Measurements from ENCODE around the gene SLC11A2. TPM values are rescaled to one million over a fixed set of nuclear protein-coding genes. Genes with fewer than 3 reads are reported as not detected.

Gene SLC11A2
- total RNA-seq, 2 donors from 2014 or later: 47.7 to 56.9 TPM

DNA sequence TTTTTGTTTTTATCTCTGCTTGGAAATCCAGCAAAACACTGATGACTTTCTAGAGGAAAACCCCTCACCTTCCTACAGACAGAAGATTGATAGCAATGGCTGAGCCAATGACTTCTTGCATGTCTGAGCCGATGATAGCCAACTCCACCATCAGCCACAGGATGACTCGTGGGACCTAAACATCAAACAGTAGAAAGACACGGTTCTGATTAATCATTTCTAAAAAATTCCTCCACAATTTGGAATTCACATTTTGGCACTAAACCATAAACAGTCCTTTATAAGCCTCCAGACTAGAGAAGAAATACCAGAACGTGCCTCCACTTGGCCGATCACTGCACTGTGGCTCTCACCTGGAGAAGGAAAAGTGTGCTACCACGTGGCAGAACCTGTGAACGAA lies 25.9 kb downstream of the SLC11A2 start:
- intact Hi-C loops (cut with DNase I): no loop called here
- ATAC-seq: no peak

DNA sequence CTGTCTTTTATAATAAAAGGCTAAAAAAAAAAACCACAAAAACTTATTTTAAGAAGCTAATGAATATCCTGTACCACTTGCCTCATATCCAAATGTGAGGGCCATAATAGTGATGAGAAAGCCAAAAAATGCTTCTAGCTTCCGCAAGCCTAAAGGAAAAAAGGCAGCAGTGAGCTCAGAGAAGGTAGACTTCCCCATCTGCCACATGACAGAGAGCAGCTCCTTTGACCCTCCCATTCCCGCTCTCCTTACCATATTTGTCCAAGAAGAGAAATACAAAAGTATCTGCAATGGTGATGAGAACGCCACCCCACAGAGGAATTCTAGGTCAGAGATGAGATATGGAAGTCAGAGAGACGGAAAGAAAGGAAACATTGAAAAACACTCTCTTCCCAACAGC lies 27.1 kb downstream of the SLC11A2 start:
- intact Hi-C loops (cut with DNase I): no loop called here
- DNase-seq: no peak
- peak in 1 of 2 donors; percentile 31 for ATAC-seq

More for the DNA sequence above, 25.9 kb downstream of the SLC11A2 start:
- DNase-seq: no peak

DNA sequence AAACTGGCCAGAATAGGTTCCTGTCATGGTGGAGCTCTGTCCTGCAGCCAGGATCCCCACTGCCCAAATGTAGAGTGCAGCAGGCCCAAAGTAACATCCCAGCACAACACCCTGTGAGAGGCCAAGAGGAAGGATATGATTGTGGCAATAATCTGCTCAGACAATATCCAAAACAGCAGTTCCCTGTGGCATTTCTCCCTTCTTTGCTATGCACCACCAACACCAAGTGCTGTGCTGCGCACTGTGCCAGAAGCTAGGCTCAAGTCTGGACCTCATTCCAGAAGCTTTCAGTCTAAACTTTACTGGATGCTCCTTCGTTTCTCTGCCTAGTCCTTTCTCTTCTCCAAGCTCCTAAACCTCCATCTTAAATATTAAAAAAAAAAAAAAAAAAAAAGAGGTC lies 33.4 kb downstream of the SLC11A2 start:
- intact Hi-C loops (cut with DNase I): no loop called here
- ATAC-seq (peak in 1 of 2 donors; percentile 22), DNase-seq (peak; percentile 46)

GRCh38 chr12:50991291-50991690 lies 34.9 kb downstream of the SLC11A2 start:
- intact Hi-C loops (cut with DNase I): no loop called here
- no peak for ATAC-seq
- DNase-seq: no peak

GRCh38 chr12:50990791-50991190 lies 35.4 kb downstream of the SLC11A2 start:
- ATAC-seq (no peak), DNase-seq (no peak)
- intact Hi-C loops (cut with DNase I): no loop called here

DNA sequence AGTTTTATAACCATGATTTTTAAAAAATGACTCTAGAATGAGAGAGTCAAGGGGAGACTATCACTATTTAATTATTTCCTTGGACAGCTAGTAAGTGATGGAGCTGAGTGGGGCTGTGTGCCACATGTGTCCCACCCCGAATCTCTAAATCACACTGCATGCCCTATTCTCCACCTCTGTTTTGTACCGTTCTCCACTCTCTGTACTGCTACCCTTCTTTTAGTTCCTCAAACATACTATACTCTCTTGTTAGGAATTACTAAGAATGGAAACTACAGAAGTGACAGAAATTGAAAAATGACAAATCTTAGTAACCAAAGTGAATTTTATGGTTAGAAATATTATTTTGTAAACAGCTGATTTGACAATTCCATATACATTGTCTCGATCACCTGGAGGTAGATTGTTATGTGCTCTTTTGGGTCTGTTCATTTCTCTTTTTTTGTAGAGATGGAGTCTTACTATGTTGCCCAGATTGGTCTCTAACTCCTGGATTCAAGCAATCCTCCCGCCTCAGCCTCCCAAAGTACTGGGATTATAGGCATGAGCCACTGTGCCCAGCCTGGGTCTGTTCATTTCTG lies 35.9 kb downstream of the SLC11A2 start:
- ATAC-seq (no peak), DNase-seq (no peak)
- intact Hi-C loops (cut with DNase I): no loop called here

DNA sequence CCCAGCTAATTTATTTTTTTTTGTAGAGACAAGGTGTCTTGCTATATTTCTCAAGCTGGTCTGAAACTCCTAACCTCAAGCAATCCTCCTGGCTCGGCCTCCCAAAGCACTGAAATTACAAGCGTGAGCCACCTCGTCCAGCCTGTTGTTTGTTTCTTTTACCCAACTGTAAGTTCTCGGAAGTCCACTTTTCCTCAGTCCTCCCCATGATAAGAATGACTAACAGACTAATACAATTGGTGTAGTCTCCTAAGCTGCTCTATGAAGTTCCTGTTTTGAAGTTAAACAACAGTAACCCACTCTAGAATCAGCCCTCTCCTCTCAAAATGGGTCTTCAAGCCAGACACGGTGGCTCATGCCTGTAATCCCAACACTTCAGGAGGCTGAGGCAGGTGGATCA lies 37.3 kb downstream of the SLC11A2 start:
- intact Hi-C loops (cut with DNase I): loop anchor here in 1 of 2 donors (5.0 kb wide), 1 partner anchor 162 kb away; no protein-coding TSS in a partner anchor
- ATAC-seq (no peak), DNase-seq (no peak)

GRCh38 chr12:50988051-50988450 lies 38.1 kb downstream of the SLC11A2 start:
- no peak for DNase-seq
- intact Hi-C loops (cut with DNase I): loop anchor here in 1 of 2 donors (5.0 kb wide), 1 partner anchor 161 kb away; no protein-coding TSS in a partner anchor
- ATAC-seq: no peak

DNA sequence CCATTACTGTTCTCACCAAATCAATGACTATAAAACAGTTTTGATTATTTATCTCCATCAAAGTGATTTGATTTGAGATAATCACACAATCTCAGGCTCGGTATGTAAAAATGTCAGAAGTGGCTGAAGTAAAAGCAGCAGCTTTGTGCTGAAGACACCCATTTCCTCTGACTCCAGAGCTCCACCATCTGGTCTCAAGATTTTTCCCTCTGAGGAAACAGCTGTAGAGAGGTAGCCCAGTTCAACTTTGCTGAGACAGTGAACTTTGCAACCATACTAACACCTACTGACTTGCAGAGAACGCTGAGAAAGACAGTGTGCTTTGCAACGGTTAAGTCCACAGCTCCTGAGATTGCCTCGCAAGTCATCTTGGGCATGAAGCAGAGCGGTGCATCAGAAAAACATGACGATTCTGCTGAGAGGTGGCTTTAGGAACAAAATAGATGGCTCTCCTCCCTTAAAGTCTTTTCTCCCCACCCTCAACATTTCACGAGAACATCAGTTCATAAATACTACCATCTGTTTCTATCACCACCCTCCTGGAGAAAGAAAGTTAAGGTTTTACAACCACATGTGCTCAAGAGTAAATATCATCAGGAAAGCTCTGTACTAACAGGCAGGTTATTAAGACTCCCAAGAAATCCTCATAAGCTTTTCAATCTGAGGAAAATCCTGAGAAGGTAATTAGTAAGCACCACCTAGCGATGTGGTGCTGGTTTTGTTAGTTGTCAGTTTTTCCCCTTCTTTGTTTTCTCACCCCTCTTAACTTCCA lies 39.0 kb downstream of the SLC11A2 start:
- DNase-seq: no peak
- intact Hi-C loops (cut with DNase I): loop anchor here (2.0 to 5.0 kb wide), 2 partner anchors 160 to 162 kb away; no protein-coding TSS in a partner anchor
- peak; percentile 65 to 76 for ATAC-seq

GRCh38 chr12:50985322-50985721 lies 40.9 kb downstream of the SLC11A2 start:
- ATAC-seq (peak; percentile 80 to 90), DNase-seq (no peak)
- intact Hi-C loops (cut with DNase I): loop anchor here (2.0 to 5.0 kb wide), 2 partner anchors 61 to 158 kb away; a partner anchor contains a TSS

DNA sequence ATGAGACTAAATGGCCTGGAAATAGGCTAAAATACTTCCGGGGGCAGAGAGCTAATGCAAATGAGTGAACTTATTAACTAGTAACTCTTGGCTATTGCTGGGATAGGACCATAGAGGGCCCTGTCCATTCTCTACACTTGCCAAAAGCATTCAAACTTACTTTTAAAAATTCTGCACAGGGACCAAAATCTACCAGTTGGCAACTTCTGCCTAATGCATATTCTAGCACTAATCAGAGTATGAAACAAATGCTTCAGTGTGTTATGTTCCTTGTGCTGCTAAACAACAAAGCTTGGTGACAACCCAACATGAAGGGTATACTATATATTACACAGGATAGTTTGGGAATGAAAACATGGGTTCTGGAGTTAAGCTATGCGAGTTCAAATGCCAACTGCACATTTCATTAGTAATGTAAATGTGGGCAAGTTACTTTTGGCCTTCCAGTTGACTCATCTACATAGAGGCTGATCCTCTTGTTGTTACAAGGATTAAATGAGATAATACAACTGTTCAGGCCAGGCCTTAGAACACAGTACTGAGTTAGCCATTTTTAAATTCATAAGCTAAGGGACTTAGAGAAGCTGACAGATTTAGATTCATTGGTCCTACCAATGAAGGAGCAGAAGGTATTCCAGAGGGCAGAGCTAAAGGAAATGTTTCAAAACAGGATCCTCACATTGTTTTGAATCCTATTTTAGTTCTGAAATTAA lies 41.4 kb downstream of the SLC11A2 start:
- DNase-seq (no peak), ATAC-seq (peak in 1 of 2 donors; percentile 30)
- intact Hi-C loops (cut with DNase I): loop anchor here (2.0 to 5.0 kb wide), 2 partner anchors 60 to 157 kb away; a partner anchor contains a TSS

DNA sequence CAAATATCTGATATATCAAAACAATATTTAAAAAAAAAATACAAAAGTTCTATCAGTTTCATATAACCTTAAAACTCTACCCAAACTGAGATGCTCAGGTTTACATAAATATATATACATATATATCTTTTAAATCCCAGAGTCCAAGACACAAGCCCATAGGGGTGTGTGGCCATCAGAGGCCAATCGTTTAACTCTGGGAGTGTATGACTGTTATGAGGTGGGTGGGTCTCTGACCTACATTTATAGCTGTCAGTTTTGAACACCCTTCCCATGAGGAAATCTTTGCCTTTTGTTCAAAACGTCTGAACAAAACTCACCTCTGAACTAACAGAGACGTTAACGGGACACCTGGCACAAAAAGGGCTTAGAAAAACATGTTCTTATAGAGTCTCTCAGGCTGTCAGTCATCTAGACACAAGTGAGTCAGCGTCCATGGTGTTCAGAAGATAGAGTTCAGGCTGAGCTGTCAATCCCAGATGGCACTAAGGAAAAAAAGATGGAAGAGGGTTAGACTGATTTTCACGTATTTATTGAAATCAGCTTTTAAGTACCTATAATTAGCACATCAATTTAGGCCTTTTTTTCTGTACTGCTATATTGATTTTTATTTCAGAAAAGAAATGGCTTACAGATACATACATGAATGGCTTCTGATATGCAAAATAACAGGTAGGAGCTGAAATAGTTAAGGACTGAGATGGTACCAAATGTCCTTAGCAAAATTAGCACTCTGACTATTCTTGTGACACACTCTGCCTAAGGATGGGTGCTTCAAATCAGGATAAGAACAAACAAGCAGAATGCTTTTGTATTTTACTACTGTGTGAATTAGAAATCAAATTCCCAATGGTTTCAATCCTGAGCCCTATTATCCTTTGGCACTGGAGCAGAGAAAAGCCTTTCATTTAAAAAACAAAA lies 44.6 kb downstream of the SLC11A2 start:
- no peak for ATAC-seq
- intact Hi-C loops (cut with DNase I): no loop called here
- no peak for DNase-seq

DNA sequence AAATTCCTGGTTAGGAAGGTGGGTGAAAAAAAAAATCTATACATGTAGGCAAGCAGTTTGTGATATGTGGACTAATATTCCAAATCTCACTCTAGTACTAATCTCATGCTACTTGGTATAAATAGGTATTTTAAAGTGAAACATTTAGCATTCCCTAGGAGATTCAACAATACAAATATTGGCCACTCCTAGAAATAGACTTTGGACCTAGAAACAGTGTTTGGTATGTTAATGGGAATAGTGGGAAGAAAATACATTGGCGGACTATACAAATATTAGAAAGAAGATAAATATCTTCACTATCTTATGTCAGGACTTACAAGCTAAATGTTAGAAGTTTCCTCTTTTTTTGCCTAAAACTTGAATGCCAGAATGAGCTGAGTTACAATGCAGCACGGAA lies 45.6 kb downstream of the SLC11A2 start:
- DNase-seq: no peak
- intact Hi-C loops (cut with DNase I): no loop called here
- no peak for ATAC-seq

DNA sequence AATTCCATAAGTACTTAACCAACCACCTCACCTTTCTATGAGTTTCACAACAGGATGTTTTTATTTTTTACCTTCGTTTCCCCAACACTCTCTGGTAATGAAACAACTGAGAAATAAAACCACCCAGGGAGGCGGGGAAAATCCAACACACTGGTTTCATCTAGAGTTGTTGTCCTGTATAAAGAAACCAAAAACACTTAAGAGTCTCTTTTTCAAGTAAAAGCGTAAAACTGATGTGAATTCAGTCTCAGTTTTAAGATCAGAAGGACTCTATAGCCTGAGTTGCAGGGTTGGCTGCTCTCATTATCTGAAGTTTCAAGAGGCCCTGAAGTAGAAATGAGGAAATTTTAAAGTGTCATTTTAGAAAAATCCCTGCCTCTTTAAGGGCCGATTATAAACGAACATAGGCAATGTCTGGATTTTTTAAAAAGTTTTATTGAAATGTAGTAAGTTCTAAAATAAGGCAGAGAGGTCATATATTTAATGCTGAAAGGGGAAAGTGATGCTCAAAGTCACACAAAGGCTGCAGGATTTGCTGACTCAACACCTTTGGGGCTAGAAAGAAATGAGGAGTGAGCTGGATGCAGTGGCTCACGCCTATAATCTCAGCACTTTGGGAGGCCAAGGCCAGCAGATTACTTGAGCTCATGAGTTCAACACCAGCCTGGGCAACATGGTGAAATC lies 46.7 kb downstream of the SLC11A2 start:
- intact Hi-C loops (cut with DNase I): no loop called here
- ATAC-seq (no peak), DNase-seq (no peak)

GRCh38 chr12:50971946-50972345 lies 54.2 kb downstream of the SLC11A2 start:
- DNase-seq (no peak), ATAC-seq (no peak)
- intact Hi-C loops (cut with DNase I): no loop called here

GRCh38 chr12:50964432-50964831 lies 61.8 kb downstream of the SLC11A2 start:
- intact Hi-C loops (cut with DNase I): no loop called here
- no peak for DNase-seq
- no peak for ATAC-seq

- intact Hi-C loops (cut with DNase I): no loop called here
Measured at GRCh38 chr12:50961708-50962107, 64.5 kb downstream of the SLC11A2 start.

GRCh38 chr12:50960130-50960529 lies 66.1 kb downstream of the SLC11A2 start:
- intact Hi-C loops (cut with DNase I): no loop called here
- no peak for DNase-seq
- no peak for ATAC-seq

More at GRCh38 chr12:50961708-50962107, 64.5 kb downstream of the SLC11A2 start:
- no peak for ATAC-seq
- no peak for DNase-seq

Data from left cardiac atrium (tissue), 4 donors.